Heart left ventricle (tissue), 16 donors: Measurements from ENCODE around the gene ECPAS. TPM values are rescaled to one million over a fixed set of nuclear protein-coding genes. Genes with fewer than 3 reads are reported as not detected.

Experiments
- ATAC-seq, 4 donors: fragments of 200-7000 bp; cut with Tn5 transposase; one replicate each; pipeline ENCODE4 v1.9.1; 2020 to 2022; ENCODE audit warnings: moderate library complexity in 4 of 4, mild to moderate bottlenecking in 3 of 4, moderate number of reproducible peaks in 1 of 4
- DNase-seq, 5 donors: peaks; one replicate each; pipeline ENCODE4 v3.0.0-alpha.2; 2020
- H3K27ac ChIP-seq, 12 donors: fragments of 200-600 bp; sonication (generic) in 4 of 12; one replicate each; pipeline versions ENCODE4 v1.5.0 to v1.8.0; 2016 to 2022; ENCODE audit warnings: mild to moderate bottlenecking in 2 of 12
- H3K27me3 ChIP-seq, 9 donors: fragments of 200-600 bp; sonication (generic) in 2 of 9; one replicate each; pipeline versions ENCODE4 v1.5.1 to v1.8.0; 2016 to 2022; ENCODE audit warnings: mild to moderate bottlenecking in 3 of 9
- H3K36me3 ChIP-seq, 9 donors: fragments of 200-600 bp; sonication (generic) in 2 of 9; one replicate each; pipeline versions ENCODE4 v1.5.0 to v1.8.0; 2018 to 2022; ENCODE audit warnings: mild to moderate bottlenecking in 2 of 9
- H3K4me1 ChIP-seq, 12 donors: fragments of 200-600 bp; sonication (generic) in 4 of 12; one replicate each; pipeline versions ENCODE4 v1.5.0 to v1.8.0; 2016 to 2022; ENCODE audit warnings: mild to moderate bottlenecking in 3 of 12
- H3K4me3 ChIP-seq, 12 donors: fragments of 200-600 bp; sonication (generic) in 4 of 12; one replicate each; pipeline versions ENCODE4 v1.5.0 to v1.8.0; 2017 to 2022; ENCODE audit warnings: mild to moderate bottlenecking in 9 of 12, moderate library complexity in 4 of 12
- H3K9me3 ChIP-seq, 12 donors: fragments of 200-600 bp; sonication (generic) in 4 of 12; one replicate each; pipeline versions ENCODE4 v1.5.0 to v1.8.0; 2016 to 2022; ENCODE audit warnings: mild to moderate bottlenecking in 1 of 12
- POLR2A ChIP-seq, 2 donors: fragments of 450-650 bp; IDR thresholded peaks; one replicate each; pipeline ENCODE4 v1.6.1; 2017; ENCODE audit warnings: antibody characterized with exemption in 2 of 2, mild to moderate bottlenecking in 2 of 2, moderate library complexity in 2 of 2
- WGBS, 4 donors: extraction: QIAGEN DNeasy Blood & Tissue Kit in 2 of 4; methylation state at CpG; one replicate each; pipeline versions ENCODE4 v1.1.5 to v1.1.7; 2013 to 2018; 5-methylcytosine and 5-hydroxymethylcytosine counted together
- intact Hi-C, 10 donors: fragments of 100-400 bp; cut with DNase I; formaldehyde crosslinking; loops; one replicate each; pipeline versions ENCODE4 v1.11.1 to v1.14.2; 2022
- polyA plus RNA-seq, 2 donors: library from polyadenylated mRNA; stranded (reverse); fragments of 200-250 nt; gene quantifications; one replicate each; pipeline ENCODE4 v1.2.3, GENCODE V29; 2013
- total RNA-seq, 9 donors: library from RNA; depleted of rRNA in 2 of 9; stranded (reverse); fragments of >200 nt in 2 of 9; fragmentation: NEBNext Ultra II Directional in 3 of 9; extraction: Animal tissue kit (Norgen Biotek cat#: 25700) in 3 of 9; gene quantifications; one replicate each; pipeline versions ENCODE4 v1.1.0 to v1.2.4, GENCODE V29; 2016 to 2023
- TF ChIP-seq, protein P1 (sequence below), 12 donors: fragments of 200-600 bp; sonication (generic) in 4 of 12; IDR thresholded peaks; one replicate each; pipeline versions ENCODE4 v1.5.0 to v1.8.0; 2018 to 2022; ENCODE audit warnings: antibody characterized with exemption in 12 of 12, mild to moderate bottlenecking in 5 of 12
- donor health status: ischemic (EF 13 %, LVEDD 7.1; RV severe dilation, severe dysfunction).
- donor health status: healthy with polysubstance abuse.
- donor health status: DM: no; HTN: yes; CAD: no.
- donor health status: DM: no; HTN: no; CAD: no.
- donor health status: ischemic (EF 25% LVEDD 6.9; RV normal size, moderate dysfunction).
- donor health status: ischemic (EF 25% LVEDD 5.7; RV mildly dilated, moderate dysfunction).
- donor health status: healthy.
- donor health status: DM: yes; HTN: yes; CAD: no.
- donor health status: ischemic (EF 35%, LVEDD 5.7; RV mildly dilated, moderate dysfunction).
- donor health status: nonischemic (EF 11% LVEDD 7.7; RV severe dilation, severe dysfunction).
- donor health status: DM: yes; HTN: yes; CAD: no.
- donor health status: PGD.
- donor health status: ischemic (EF 29% LVEDD 5.4; RV normal size, mild dysfunction).
- donor health status: nonischemic (EF 23%, LVEDD 6.1; RV moderate dilation, normal function).

The ECPAS gene
- total and polyA plus RNA-seq, 11 donors: 28.9 to 116 (median 102) TPM

GRCh38 chr9:111436571-111436970, 47.6 kb downstream of the ECPAS start:
- Histone ChIP-seq H3K27me3 (no peaks in the 10 kb centered on the region), H3K4me3 (no peak overlapping the region), H3K36me3 (peaks cover 0 to 99% (median 93%) of the 10 kb centered on the region in 9 donors), H3K27ac (no peak overlapping the region), H3K9me3 (no peaks in the 10 kb centered on the region), H3K4me1 (no peaks in the 10 kb centered on the region)
- 84 to 94% (median 86%) methylated on average over 1 of the region's 1 CpG for WGBS, 4 donors
- DNase-seq (no peak), ATAC-seq (no peak)
- TF ChIP-seq POLR2A (IDR thresholded peaks at IDR 0.05): no peak
- TF ChIP-seq, protein P1, sequence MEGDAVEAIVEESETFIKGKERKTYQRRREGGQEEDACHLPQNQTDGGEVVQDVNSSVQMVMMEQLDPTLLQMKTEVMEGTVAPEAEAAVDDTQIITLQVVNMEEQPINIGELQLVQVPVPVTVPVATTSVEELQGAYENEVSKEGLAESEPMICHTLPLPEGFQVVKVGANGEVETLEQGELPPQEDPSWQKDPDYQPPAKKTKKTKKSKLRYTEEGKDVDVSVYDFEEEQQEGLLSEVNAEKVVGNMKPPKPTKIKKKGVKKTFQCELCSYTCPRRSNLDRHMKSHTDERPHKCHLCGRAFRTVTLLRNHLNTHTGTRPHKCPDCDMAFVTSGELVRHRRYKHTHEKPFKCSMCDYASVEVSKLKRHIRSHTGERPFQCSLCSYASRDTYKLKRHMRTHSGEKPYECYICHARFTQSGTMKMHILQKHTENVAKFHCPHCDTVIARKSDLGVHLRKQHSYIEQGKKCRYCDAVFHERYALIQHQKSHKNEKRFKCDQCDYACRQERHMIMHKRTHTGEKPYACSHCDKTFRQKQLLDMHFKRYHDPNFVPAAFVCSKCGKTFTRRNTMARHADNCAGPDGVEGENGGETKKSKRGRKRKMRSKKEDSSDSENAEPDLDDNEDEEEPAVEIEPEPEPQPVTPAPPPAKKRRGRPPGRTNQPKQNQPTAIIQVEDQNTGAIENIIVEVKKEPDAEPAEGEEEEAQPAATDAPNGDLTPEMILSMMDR (IDR thresholded peaks at IDR 0.05): no peak
- intact Hi-C loops: loop anchor here in 1 of 10 donors (10.0 kb wide), 1 partner anchor 158 kb away; the partner anchor contains the start of gene PTGR1

GRCh38 chr9:111433082-111433481, 51.1 kb downstream of the ECPAS start:
- no peak for TF ChIP-seq POLR2A (IDR thresholded peaks at IDR 0.05)
- TF ChIP-seq, protein P1 (IDR thresholded peaks at IDR 0.05): no peak
- WGBS, 4 donors: 90 to 93% (median 92%) methylated on average over 3 of the region's 3 CpGs
- H3K27me3 ChIP-seq: no peaks in the 10 kb centered on the region
- peaks cover 0 to 99% (median 97%) of the 10 kb centered on the region in 9 donors for H3K36me3 ChIP-seq
- H3K27ac ChIP-seq: no peak overlapping the region
- DNase-seq (no peak), ATAC-seq (no peak)
- H3K9me3 ChIP-seq: no peaks in the 10 kb centered on the region
- intact Hi-C loops: loop anchor here in 1 of 10 donors (10.0 kb wide), 1 partner anchor 162 kb away; the partner anchor contains the start of gene PTGR1
- H3K4me1 ChIP-seq: no peaks in the 10 kb centered on the region
- H3K4me3 ChIP-seq: no peak overlapping the region

DNA sequence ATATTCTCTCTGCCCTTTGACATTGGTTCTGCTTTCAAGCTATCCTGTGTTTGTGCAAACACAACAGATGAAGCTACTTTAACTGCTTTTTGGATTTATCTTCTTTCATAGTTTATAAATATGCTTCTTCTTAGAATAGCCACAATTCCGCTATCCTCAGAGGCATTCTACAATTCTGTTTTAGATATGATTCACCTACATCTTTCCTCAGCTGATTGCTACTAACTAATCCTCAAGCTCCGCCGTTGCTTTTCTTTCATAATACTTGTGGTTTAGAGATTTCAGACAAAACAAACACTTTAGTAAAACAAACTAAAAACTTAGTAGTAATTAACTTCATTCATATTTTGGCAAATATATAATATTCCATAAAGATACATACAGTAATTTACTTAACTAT, 52.5 kb downstream of the ECPAS start:
- Histone ChIP-seq H3K27me3 (no peaks in the 10 kb centered on the region), H3K9me3 (no peaks in the 10 kb centered on the region), H3K36me3 (peaks cover 0 to 99% (median 97%) of the 10 kb centered on the region in 9 donors), H3K4me1 (peaks cover 0 to 7% (median 0%) of the 10 kb centered on the region in 12 donors), H3K27ac (no peak overlapping the region), H3K4me3 (no peak overlapping the region)
- TF ChIP-seq, protein P1 (IDR thresholded peaks at IDR 0.05): no peak
- no peak for TF ChIP-seq POLR2A (IDR thresholded peaks at IDR 0.05)
- ATAC-seq (no peak), DNase-seq (no peak)
- intact Hi-C loops: loop anchor here in 1 of 10 donors (10.0 kb wide), 1 partner anchor 163 kb away; the partner anchor contains the start of gene PTGR1
- WGBS, 4 donors: 92 to 95% (median 95%) methylated on average over 3 of the region's 3 CpGs

- ATAC-seq (no peak), DNase-seq (no peak)
- intact Hi-C loops: loop anchor here in 3 of 10 donors (10.0 kb wide), 1 partner anchor 54 kb away; no protein-coding TSS in a partner anchor
- Histone ChIP-seq H3K27me3 (no peaks in the 10 kb centered on the region), H3K4me3 (no peak overlapping the region), H3K9me3 (no peaks in the 10 kb centered on the region), H3K27ac (no peak overlapping the region), H3K4me1 (peaks cover 0 to 7% (median 0%) of the 10 kb centered on the region in 12 donors), H3K36me3 (peaks cover 0 to 100% (median 98%) of the 10 kb centered on the region in 9 donors)
- TF ChIP-seq POLR2A (IDR thresholded peaks at IDR 0.05): no peak
- TF ChIP-seq, protein P1 (IDR thresholded peaks at IDR 0.05): no peak
Measured at GRCh38 chr9:111429175-111429574, 55.0 kb downstream of the ECPAS start.
